Stimulated activated CD4-positive, alpha-beta T cell treated with anti-CD3 and anti-CD28 coated beads, Interleukin-2, amount 100 ng/mL, for 48 hours (primary cell): ENCODE data around the gene TRPV4.

ENCODE experiments used
- DNase-seq, 2 donors: peaks; one replicate each; pipeline ENCODE4 v3.0.0-alpha.2; 2020

TRPV4 gene

GRCh38 chr12:109775172-109775881, 57.9 kb downstream of the TRPV4 start:
- peak; percentile 68 to 71 for DNase-seq

DNA sequence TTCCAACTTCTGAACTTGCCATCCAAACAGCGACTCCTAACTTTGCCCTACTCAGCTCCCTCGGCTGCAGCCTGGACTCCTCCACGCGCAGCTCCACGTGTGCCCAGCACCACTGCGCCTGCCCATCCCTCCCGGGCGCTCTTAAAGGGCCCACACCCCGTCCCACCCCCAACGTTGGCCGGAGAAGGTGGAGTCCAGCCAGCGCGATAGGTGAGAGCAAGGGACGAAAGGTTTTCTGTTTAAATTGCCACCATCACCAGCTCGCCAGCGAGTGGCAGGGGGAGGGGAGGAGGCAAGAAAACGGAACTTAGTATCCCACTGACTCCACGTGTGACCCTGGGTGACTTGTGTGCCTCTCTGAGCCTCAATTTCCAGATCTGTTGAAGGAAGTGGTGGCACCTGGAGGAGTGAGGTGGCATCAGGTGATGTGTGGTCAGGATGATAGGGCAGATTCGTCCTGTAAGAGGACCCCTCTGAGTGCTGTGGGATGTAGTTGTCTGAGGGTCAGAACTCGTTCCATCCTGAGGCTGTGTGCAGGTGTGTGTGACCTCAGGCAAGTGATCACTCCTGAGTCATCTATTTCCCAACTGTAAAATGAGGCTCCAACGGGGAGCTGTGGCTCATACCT, 59.7 kb downstream of the TRPV4 start:
- no peak for DNase-seq

DNA sequence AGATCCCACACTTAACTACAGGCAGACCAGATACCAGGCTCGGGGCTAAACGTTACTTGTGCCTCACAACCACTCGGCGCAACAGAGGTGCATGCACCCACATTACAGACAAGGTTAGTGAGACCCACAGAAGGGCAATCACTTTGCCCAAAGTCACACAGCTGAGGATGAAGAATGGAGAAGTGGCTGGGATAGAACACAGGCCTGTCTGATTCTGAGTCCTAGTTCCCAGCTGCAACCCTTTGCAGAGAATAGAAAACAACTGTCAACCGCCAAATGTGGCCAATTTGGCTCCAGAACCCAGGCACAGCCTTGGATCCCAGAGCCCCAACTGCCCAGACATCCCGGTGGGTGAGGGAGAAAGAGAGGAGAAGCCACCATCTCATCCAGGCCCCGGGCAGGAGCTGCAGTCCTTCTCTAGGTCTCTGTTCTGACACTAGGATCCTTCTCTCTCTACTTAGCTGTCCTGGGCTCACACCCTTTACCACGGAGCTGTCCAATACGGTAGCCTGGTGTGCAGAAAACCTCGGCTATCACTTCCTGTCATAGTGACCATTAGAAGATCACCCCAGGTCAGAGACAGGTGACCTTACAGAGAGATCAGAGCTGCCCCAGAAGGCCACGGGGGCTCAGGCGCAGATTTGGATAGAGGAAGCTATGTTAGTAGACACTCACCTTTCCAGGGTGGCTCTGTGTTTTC, 60.4 kb downstream of the TRPV4 start:
- DNase-seq = no peak

- no peak for DNase-seq
These were observed 61.2 kb downstream of the TRPV4 start for GRCh38 chr12:109771746-109772621.

DNA sequence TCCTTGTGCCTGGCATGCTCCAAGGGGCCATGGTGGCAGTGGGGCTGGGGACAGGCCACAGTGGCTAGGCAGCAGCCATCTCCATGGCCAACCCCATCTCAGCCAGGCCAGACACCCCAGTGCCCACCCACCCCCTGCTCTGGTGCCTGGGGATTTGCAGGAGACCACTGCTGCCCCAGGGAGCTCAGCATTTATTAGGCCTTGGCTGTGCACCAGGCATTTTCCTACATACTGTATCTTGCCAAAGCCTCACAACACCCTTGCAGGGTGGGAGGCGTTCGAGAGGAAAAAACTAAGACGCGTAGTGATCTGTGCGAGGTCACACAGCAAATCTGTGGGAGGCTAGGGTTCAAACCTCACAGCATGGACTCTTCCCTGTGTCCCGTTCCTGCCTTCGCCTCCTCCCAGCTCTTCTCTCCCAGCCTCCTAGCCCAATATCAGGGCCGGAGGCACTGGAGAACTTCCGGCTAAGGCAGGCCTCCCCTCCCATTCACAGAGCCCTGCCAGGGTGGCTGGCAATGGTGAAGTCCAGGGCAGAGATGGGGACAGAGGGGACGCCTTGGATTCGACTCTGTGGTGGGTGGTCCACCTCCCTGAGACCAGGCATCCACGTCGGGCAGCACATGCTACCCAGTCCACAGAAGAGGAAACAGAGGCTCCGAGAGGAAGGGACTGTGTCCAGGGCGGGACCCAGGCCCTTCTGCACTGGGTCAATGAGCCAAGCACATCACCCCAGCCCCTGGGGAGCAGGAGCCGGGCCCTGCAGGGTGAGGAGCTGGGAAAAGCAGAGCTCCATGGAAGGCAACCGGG, 62.1 kb downstream of the TRPV4 start:
- DNase-seq = no peak

DNA sequence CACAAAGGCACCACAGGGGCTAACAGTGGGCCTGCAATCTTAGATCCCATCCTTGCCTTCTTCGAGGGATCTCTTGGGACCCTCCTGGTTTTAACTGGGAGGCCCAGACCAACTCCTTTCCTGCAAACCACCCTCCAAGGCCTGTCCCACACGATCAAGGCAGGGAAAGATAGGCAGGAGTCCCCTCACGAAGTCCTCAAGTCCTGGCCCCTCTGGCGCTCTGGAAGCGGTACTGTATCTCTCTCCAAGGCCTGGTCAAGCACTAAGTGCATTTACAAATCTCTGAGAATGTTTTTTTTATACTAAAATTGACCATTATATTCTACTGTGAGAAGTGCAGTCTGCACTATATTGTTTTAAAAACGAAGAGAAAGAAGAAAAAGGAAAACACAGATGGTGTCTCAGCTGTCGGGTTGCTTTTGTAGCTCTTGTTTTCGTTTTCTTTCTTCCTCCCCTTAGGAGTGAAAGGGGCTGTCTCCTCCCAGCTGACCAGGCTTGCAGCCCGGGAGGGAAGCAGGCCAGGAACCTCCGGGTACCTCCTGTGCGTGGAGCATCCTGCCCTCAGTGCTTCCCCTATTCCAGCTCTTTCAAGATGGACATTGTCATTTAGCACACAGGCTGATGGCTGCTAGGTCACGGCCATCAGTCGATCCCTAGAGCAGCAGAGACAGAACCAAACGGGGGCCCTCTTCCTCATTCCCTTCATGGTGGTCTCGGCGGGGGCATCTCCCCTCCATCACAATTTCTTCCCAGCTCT, 62.9 kb downstream of the TRPV4 start:
- no peak for DNase-seq

- no peak for DNase-seq
These were observed 64.1 kb downstream of the TRPV4 start for GRCh38 chr12:109768901-109769670.

DNA sequence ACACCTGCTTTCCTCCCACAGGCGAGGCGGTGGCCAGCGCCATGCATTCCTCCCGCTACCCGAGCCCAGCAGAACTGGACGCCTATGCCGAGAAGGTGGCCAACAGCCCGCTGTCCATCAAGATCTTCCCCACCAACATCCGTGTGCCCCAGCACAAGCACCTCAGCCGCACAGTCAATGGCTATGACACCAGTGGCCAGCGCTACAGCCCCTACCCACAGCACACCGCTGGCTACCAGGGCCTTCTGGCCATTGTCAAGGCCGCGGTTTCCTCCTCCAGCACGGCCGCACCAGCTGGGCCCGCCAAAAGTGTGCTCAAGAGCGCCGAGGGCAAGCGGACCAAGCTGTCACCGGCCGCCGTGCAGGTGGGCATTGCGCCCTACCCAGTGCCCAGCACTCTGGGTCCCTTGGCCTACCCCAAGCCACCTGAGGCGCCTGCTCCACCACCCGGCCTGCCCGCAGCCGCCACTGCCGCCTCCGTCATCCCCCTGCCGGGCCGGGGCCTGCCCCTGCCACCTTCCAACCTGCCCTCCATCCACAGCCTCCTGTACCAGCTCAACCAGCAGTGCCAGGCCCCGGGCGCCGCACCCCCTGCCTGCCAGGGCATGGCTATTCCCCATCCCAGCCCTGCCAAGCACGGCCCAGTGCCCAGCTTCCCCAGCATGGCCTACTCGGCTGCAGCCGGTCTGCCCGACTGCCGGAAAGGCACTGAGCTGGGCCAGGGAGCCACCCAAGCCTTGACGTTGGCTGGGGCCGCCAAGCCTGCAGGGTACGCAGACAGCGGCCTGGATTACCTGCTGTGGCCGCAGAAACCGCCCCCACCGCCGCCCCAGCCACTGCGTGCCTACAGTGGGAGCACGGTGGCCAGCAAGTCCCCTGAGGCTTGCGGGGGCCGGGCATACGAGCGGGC, 65.0 kb downstream of the TRPV4 start:
- DNase-seq = no peak

DNA sequence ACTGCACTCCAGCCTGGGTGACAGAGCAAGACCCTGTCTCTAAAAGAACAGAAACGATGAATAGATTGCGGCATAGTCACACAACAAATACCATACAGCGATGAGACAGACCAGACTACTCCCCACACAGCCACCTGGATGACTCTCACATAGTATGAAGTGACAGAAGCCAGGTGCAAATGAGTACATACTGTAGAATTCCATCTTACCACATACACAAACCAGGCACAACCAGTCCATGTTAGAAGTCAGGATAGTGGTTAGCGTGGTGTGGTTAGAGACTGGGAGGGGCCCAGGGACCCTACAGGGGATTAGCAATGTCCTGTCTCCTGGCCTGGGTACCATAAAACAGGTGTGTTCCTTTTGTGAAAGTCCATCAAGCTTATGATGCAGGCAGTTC, 65.7 kb downstream of the TRPV4 start:
- no peak for DNase-seq

DNA sequence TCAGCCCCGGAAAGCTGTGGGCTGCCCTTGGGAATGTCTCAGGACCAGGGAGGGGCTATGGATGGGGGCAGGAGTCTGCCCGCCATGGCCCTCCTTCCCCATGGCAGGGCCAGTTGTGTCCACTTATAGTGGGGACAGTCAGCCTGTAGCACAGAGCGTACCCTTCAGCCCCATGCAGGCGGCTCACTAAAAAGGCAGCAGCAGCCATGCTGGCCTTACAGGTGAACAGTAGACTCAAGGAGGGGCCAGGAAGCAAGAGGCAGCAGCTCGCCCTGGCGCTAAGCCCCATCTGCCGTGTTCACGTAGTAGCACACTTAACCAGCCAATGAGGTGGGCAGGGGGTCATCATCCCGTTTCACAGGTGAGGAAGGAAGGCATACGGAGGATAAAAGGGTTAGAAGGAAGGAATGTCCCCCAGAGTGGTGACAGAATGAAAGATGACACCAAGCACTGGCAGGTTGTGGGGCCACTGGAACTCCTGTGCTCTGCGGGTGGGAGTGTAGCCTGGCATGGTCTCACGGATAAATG, 66.9 kb downstream of the TRPV4 start:
- DNase-seq = no peak

GRCh38 chr12:109765446-109765810, 67.8 kb downstream of the TRPV4 start:
- no peak for DNase-seq

GRCh38 chr12:109764776-109765445, 68.3 kb downstream of the TRPV4 start:
- no peak for DNase-seq

DNA sequence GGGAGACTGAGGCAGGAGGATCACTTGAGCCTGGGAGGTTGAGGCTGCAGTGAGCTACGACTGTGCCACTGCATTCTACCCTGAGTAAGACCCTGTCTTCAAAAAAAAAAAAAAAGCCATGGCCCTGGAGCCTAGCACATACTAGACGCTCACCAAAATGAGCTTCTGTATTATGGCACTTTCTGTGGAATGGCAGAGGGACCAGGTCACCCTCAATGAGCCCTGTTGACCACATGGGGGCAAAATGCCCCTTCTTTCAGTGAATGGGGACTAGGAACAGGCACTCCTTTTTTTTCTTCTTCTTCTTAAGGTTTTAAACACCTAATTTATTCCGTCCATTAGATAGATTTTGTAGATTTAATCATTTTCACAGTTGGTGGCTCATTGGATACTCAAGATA, 69.1 kb downstream of the TRPV4 start:
- DNase-seq = no peak

DNA sequence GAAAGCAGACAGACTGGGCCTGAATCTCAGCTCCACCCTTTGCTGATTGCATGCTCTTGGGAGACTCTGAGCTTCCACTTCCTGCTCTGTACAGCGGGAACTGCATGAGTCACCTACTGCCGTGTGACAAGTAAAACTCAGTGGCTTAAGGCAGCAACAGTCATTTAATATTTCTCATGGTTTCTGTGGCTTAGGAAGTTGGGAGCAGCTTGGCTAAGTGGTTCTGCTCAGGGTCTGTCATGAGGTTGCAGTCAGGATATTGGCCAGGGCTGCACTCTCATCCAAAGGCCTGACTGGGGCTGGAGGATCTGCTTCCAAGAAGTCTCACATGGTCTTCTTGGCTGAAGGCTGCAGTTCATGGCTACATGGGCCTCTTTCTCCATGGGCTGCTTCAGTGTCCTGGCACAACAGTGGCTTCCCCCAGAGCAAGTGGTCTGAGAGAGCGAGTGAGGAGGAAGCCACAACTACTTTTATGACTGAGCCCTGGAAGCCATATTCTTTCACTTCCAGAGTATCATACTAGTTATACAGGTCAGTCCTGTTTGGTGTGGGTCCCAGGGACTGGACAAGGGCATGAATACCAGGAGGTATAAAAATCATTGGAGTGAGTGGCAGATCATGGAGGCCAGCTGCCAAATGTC, 69.9 kb downstream of the TRPV4 start:
- DNase-seq = no peak

DNA sequence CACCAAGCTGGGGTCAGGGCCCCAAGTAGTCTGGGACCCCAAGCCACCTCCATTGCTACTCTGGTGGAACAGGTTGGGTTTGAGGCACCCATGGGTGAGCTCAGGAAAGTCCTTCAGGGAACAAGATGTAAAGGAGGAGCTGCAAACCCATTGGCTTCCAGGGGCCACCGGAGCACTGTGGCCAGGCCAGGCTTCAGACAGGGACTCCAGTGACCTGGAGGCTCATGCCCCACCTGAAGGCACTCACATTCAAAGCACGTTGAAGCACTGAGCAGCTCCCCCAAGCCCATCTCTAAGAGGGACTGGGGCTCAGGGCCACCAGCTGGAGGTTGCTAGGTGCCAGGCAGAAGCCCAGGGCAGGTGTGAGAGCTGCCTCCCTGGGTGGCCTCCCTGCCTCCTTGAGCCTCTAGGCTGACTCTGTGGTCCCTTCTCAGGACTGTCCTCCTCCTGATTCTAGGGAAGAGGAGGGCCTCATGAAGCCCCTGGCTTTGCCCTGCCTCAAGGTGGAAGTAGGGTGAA, 70.5 kb downstream of the TRPV4 start:
- DNase-seq = no peak

DNA sequence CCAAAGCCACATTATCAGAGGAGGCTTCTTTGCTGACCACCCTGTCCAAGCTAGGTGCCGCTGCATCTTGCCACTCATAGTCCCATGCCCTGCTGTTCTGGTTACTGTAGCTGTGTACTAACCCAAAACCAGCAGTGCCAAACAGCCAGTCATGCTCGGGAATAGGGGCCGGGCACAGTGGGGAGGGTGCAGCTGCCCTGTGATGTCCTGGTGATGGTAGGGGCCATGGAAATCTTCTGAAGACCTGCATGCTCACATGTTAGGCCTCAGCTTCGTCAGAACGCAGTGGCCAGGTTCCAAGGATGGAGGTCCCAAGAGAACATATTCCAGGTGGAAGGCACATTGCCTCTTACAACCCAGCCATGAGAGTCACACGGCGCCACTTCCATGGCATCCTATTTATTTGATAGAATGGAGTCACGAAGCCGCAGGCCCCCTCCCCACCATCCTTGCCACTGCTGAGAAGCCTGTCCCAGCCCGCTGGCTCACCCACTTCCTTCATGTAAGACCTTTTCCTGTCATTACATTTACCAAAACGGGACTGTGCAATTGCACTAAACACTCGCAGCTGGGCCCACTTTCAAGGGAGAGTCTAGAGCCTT, 71.0 kb downstream of the TRPV4 start:
- no peak for DNase-seq
